Smooth muscle cell of the brain vasculature (primary cell): ENCODE data around the gene LNPEP.

Experiments
- DNase-seq: peaks from one replicate; pipeline ENCODE4 v3.0.0-alpha.2; 2012; ENCODE audit warnings: low read depth, low spot score

Gene LNPEP

GRCh38 chr5:96957254-96958049 is 21.6 kb downstream of the LNPEP start:
- DNase-seq = no peak

GRCh38 chr5:96958977-96959376 is 23.1 kb downstream of the LNPEP start:
- DNase-seq = no peak

GRCh38 chr5:96961053-96961452 is 25.2 kb downstream of the LNPEP start:
- no peak for DNase-seq

- DNase-seq = no peak
Observed at GRCh38 chr5:96962540-96962991, 26.7 kb downstream of the LNPEP start.

- DNase-seq = no peak
Observed at GRCh38 chr5:96963267-96963666, 27.4 kb downstream of the LNPEP start.

- DNase-seq = no peak
Observed at GRCh38 chr5:96966801-96967200, 30.9 kb downstream of the LNPEP start.

- no peak for DNase-seq
Observed at GRCh38 chr5:96967400-96967799, 31.5 kb downstream of the LNPEP start.

- DNase-seq = no peak
Observed at GRCh38 chr5:96968074-96968473, 32.2 kb downstream of the LNPEP start.

- no peak for DNase-seq
Observed at GRCh38 chr5:96968614-96969013, 32.7 kb downstream of the LNPEP start.

GRCh38 chr5:96969366-96969765 is 33.5 kb downstream of the LNPEP start:
- no peak for DNase-seq

GRCh38 chr5:96972599-96973334 is 36.9 kb downstream of the LNPEP start:
- no peak for DNase-seq

GRCh38 chr5:96973532-96974401 is 37.9 kb downstream of the LNPEP start:
- DNase-seq = no peak

- no peak for DNase-seq
Observed at GRCh38 chr5:96975656-96976055, 39.8 kb downstream of the LNPEP start.

GRCh38 chr5:96977228-96977627 is 41.3 kb downstream of the LNPEP start:
- no peak for DNase-seq

- DNase-seq = peak; percentile 77
Observed at GRCh38 chr5:96978812-96979449, 43.1 kb downstream of the LNPEP start.

GRCh38 chr5:96984506-96985192 is 48.8 kb downstream of the LNPEP start:
- DNase-seq = no peak

GRCh38 chr5:96986450-96986849 is 50.6 kb downstream of the LNPEP start:
- DNase-seq = no peak

GRCh38 chr5:96990102-96990501 is 54.2 kb downstream of the LNPEP start:
- DNase-seq = no peak

- DNase-seq = no peak
Observed at GRCh38 chr5:96991708-96992107, 55.8 kb downstream of the LNPEP start.

GRCh38 chr5:96993760-96994159 is 57.9 kb downstream of the LNPEP start:
- no peak for DNase-seq

- no peak for DNase-seq
Observed at GRCh38 chr5:96994493-96994892, 58.6 kb downstream of the LNPEP start.
